BE2C (cell line): ENCODE results near the gene TJP1.
"Not testable (repeated sequence)": the region's sequence is repeated elsewhere in the genome, so short reads cannot be mapped to it uniquely, and the experiment has no call there.

ENCODE experiments used
- DNase-seq: peaks from one replicate; pipeline ENCODE4 v3.0.0-alpha.2; 2020
- H3K27me3 ChIP-seq: fragments of 250-450 bp; sonication (Bioruptor Pico); 2 replicates; pipeline ENCODE4 v1.5.1; 2020; ENCODE audit warnings: mild to moderate bottlenecking
- H3K36me3 ChIP-seq: fragments of 250-450 bp; sonication (Bioruptor Pico); 2 replicates; pipeline ENCODE4 v1.5.1; 2020; ENCODE audit warnings: mild to moderate bottlenecking
- H3K4me1 ChIP-seq: fragments of 250-450 bp; sonication (Bioruptor Pico); 2 replicates; pipeline ENCODE4 v1.5.1; 2020
- H3K4me3 ChIP-seq: 2 replicates; pipeline ENCODE4 v1.5.1; 2011; ENCODE audit warnings: low read depth, low read length
- H3K9me3 ChIP-seq: fragments of 250-450 bp; sonication (Bioruptor Pico); 2 replicates; pipeline ENCODE4 v1.5.1; 2020
- CTCF ChIP-seq: IDR thresholded peaks from 2 replicates; pipeline ENCODE4 v1.5.1; 2012; ENCODE audit warnings: mild to moderate bottlenecking, low read depth, low read length

Gene TJP1

GRCh38 chr15:29820394-29821154, 1.7 kb downstream of the TJP1 start:
- no peak for DNase-seq
- no peaks in the 10 kb centered on the region for H3K27me3 ChIP-seq
- H3K36me3 ChIP-seq, result no peaks in the 10 kb centered on the region; the same call in 1 of the 2 replicates
- H3K9me3 ChIP-seq, result no peaks in the 10 kb centered on the region
- TF ChIP-seq CTCF, result no peak
- H3K4me1 ChIP-seq, result no peaks in the 10 kb centered on the region
- peak overlapping the region; percentile 67 for H3K4me3 ChIP-seq

DNA sequence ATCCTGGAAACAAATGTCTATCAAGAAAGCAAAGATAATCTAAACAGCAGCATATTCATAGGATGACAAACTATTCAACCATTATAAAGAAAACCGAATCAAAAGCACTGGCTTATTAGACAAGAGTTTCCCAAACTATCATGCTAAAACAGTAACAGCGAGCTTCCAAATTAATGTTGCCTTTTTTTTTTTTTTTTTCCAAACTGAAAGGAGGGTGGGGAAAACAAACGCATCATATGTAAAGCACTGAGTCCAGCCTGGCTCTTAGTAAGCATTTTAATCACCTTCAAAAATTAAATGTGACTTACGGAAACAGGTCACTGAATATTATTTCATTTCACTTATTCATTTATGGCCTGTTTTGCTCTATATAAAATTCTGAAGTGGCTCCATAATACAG, 2.3 kb downstream of the TJP1 start:
- no peak for DNase-seq
- no peak overlapping the region for H3K4me3 ChIP-seq

DNA sequence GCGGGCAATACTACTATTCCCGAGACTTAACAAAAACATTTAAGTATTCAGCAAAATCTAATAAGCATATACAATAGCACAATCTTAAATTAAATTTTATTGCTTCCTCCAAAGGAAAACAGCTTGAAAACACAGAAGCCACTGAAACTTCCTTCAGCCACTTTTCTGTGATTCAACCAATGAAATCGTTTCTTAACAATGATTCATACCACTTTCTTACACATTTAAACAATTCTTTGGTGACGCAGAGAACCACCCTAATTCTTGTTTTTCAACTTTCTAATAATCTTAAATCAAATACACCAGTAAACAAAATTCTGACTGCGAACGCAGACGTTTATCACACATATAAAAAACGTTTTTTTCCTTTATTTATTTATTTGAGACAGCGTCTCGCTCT, 4.1 kb downstream of the TJP1 start:
- H3K27me3 ChIP-seq, result no peaks in the 10 kb centered on the region
- no peak for DNase-seq
- H3K36me3 ChIP-seq, result no peaks in the 10 kb centered on the region; the same call in 1 of the 2 replicates
- TF ChIP-seq CTCF, result no peak
- no peak overlapping the region for H3K4me3 ChIP-seq
- no peaks in the 10 kb centered on the region for H3K9me3 ChIP-seq
- H3K4me1 ChIP-seq, result no peaks in the 10 kb centered on the region

More for the DNA sequence above, 2.3 kb downstream of the TJP1 start:
- Histone ChIP-seq H3K9me3 (no peaks in the 10 kb centered on the region), H3K27me3 (no peaks in the 10 kb centered on the region), H3K4me1 (no peaks in the 10 kb centered on the region), H3K36me3 (no peaks in the 10 kb centered on the region; the same call in 1 of the 2 replicates)
- TF ChIP-seq CTCF, result no peak

DNA sequence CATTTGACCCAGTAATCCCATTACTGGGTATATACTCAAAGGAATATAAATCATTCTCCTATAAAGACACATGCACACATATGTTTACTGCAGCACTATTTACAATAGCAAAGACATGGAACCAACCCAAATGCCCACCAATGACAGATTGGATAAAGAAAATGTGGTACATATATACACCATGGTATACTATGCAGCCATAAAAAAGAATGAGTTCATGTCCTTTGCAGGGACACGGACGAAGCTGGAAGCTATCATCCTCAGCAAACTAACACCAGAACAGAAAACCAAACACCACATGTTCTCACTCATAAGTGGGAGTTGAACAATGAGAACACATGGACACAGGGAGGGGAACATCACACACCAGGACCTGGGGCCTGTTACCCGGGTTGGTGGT, 4.8 kb downstream of the TJP1 start:
- H3K9me3 ChIP-seq, H3K36me3 ChIP-seq, H3K4me1 ChIP-seq, H3K27me3 ChIP-seq, DNase-seq, H3K4me3 ChIP-seq: not testable (repeated sequence)

DNA sequence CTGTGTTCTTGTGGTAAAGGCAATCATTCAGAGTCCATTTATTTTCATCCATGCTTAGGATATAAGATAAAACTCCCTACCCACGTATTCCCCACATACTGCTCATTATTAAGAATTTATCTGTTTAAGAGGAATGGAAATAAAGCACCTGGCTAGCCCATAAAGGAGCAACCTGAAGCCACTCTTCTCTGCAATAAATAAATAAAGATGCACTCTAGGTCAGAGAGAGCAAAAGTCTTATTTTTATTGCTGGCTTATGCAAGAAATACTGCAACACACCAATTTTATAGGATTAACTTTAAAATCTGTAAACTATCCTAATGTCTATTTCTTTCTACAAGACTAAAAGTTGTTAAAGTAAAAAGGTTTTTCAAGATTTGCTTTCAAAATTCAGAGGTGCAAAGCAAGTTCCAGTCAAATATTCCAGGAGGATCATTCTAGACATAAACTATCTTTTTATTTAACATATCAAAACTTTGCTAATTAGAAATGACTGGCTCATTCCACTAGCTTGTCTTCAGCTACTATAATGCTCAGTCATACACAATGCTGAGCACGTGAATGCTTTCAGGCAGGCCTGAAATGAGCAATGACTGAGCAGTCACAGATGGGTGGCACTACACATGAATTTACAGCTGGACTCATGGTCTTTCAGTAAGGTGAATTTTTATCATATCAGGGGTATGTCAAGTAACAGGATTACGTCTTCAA, 7.1 kb downstream of the TJP1 start:
- H3K36me3 ChIP-seq, result no peaks in the 10 kb centered on the region
- TF ChIP-seq CTCF, result no peak
- H3K4me1 ChIP-seq, result no peaks in the 10 kb centered on the region
- no peaks in the 10 kb centered on the region for H3K9me3 ChIP-seq
- no peaks in the 10 kb centered on the region for H3K27me3 ChIP-seq
- no peak for DNase-seq
- H3K4me3 ChIP-seq, result no peak overlapping the region

- no peak for DNase-seq
- no peak overlapping the region for H3K4me3 ChIP-seq
- H3K9me3 ChIP-seq, result no peaks in the 10 kb centered on the region
- no peaks in the 10 kb centered on the region for H3K4me1 ChIP-seq
- TF ChIP-seq CTCF, result no peak
- H3K36me3 ChIP-seq, result no peaks in the 10 kb centered on the region
- no peaks in the 10 kb centered on the region for H3K27me3 ChIP-seq
Measured at GRCh38 chr15:29813009-29813408, 9.3 kb downstream of the TJP1 start.
